Epidermal melanocyte (primary cell): ENCODE measurements around the gene AGRN.
"Not testable (repeated sequence)": the region's sequence is repeated elsewhere in the genome, so short reads cannot be mapped to it uniquely, and the experiment has no call there.

Experiments used
- DNase-seq: peaks from one replicate; pipeline ENCODE4 v3.0.0; 2011; ENCODE audit warnings: low spot score; ENCODE audit not compliant: insufficient read length

Gene AGRN

GRCh38 chr1:1090424-1091343, 70.8 kb downstream of the AGRN start:
- DNase-seq = no peak

- DNase-seq = no peak
Measured at GRCh38 chr1:1091344-1092148, 71.6 kb downstream of the AGRN start.

- DNase-seq = no peak
Measured at GRCh38 chr1:1092149-1092855, 72.4 kb downstream of the AGRN start.

DNA sequence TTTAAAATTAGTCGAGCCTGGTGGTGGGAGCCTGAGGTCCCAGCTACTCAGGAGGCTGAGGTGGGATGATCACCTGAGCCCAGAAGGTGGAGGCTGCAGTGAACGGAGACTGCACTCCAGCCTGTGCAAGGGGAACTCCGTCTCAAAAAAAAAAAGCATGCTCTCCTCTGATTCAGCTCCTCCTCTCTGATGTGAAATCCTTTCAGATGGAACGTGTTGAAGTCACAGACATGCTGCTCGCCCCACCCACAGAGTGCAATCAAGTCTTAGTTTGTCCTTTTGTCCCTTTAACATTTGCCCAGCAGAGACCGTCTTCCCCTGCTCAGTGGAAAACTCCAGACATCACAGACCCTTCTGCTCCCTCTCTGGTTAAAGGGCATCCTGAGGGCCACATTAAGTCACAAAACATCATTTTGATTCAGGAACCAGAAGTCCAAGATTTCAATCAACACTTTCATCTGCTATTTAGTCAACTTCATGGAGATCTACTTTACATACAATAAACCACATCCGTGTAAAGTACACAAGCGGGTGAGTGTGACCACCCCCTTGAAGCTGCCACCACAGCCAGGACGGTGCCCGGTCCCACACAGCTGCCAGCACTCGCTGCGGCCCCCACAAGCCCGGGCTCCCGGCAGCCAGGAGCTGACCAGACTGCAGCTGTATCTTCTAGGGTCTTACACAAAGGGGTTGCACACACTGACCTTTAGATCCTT, 73.1 kb downstream of the AGRN start:
- no peak for DNase-seq

DNA sequence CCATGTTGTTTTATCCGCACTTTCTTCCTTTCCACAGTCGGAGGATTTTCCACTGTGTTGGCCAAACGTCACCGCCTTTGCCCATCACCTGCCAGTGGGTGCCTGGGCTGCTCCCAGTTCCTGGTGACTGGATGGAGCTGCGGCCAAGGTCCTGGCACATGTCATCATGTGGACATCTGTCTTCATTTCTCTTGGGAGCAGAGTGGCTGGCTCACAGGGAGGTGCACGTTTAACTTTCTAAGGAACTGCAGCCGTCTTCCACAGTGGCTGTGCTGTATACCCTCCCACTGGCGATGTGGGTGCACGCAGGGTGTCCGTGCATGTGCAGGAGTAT, 73.7 kb downstream of the AGRN start:
- no peak for DNase-seq

DNA sequence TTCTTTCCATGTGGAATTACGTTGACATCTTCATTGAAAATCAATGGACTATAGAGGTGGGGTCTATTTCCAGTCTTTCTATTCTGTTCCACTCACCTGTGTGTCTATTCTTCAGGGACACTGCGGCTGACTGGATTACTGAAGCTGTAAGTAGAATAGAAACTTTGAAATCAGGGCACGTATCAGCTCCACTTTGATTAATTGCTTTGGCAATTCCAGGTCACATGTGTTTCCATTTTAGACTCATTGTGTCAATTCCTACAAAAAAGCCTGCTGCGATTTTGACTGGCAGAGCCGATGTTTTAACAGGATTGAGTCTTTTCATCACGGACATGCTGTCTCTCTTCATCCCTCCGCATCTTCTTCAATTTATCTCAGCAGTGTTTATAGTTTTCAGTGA, 75.1 kb downstream of the AGRN start:
- DNase-seq = no peak

DNA sequence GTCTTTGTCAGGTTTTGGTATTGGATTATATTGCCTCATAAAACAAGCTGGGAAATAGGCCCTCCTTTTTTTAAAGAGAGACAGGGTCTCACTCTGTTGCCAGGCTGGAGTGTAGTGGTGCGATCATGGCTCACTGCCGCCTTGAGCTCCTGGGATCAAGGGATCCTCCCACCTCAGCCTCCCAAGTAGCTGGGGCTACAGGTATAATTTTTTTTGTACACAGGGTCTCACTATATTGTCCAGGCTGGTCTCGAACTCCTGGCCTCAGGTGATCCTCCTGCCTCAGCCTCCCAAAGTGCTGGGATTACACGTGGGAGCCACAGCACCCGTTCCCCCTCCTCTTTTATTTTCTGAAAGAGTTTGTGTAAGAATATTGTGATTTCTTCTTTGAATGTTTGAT, 76.2 kb downstream of the AGRN start:
- DNase-seq = not testable (repeated sequence)

- DNase-seq = no peak
Measured at GRCh38 chr1:1098681-1099421, 78.9 kb downstream of the AGRN start.

- no peak for DNase-seq
Measured at GRCh38 chr1:1099506-1100183, 79.7 kb downstream of the AGRN start.

DNA sequence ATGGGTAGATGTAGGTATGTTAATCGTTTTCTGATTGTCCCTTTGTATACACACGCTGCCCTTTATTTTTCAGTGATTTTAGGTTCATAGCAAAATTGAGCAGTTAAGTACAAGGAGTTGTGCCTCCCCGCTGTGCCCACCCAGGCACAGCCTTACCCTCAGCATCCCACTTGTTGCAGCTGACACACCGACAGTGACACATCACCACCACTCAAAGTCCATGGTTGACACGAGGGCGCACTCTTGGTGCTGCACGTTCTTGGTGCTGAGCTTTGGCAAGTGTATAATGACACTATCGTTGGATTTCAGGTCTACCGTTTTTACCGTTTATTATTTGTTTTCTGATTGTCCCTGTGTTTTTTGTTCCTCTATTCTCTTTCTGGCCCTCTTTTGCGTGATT, 80.4 kb downstream of the AGRN start:
- no peak for DNase-seq

GRCh38 chr1:1101503-1101902, 81.6 kb downstream of the AGRN start:
- DNase-seq = no peak

GRCh38 chr1:1104152-1104551, 84.2 kb downstream of the AGRN start:
- DNase-seq = peak; percentile 57
